Cortex of kidney (tissue), 1 donor: ENCODE data around the gene ATP1A3.
"Not testable (repeated sequence)": the region's sequence is repeated elsewhere in the genome, so short reads cannot be mapped to it uniquely, and the experiment has no call there.

Source experiments
- DNase-seq: peaks from one replicate; lab custom pipeline; 2025; lab: John Stamatoyannopoulos, UW

The ATP1A3 gene

GRCh38 chr19:42010245-42011126, 16.5 kb upstream of the ATP1A3 start:
- no peak for DNase-seq

GRCh38 chr19:42006569-42006968, 12.5 kb upstream of the ATP1A3 start:
- DNase-seq, result no peak

- no peak for DNase-seq
Measured at GRCh38 chr19:42005504-42005903, 11.5 kb upstream of the ATP1A3 start.

GRCh38 chr19:42003506-42004294, 9.7 kb upstream of the ATP1A3 start:
- no peak for DNase-seq

- DNase-seq, result no peak
Measured at GRCh38 chr19:41999878-42000208, 5.8 kb upstream of the ATP1A3 start.

GRCh38 chr19:41999071-41999877, 5.2 kb upstream of the ATP1A3 start:
- no peak for DNase-seq

- no peak for DNase-seq
Measured at GRCh38 chr19:41998246-41999020, 4.4 kb upstream of the ATP1A3 start.

GRCh38 chr19:41997851-41998229, 3.8 kb upstream of the ATP1A3 start:
- DNase-seq, result no peak

GRCh38 chr19:41997121-41997850, 3.3 kb upstream of the ATP1A3 start:
- DNase-seq, result no peak

- no peak for DNase-seq
Measured at GRCh38 chr19:41995959-41996797, 2.1 kb upstream of the ATP1A3 start.

- no peak for DNase-seq
Measured at GRCh38 chr19:41994994-41995958, 1.2 kb upstream of the ATP1A3 start.

GRCh38 chr19:41994521-41994971, 516 bp upstream of the ATP1A3 start:
- DNase-seq, result no peak

- DNase-seq, result not testable (repeated sequence)
Measured at GRCh38 chr19:41991925-41992569, 2.0 kb downstream of the ATP1A3 start.

GRCh38 chr19:41991025-41991424, 3.0 kb downstream of the ATP1A3 start:
- DNase-seq, result no peak

- DNase-seq, result no peak
Measured at GRCh38 chr19:41990615-41991014, 3.4 kb downstream of the ATP1A3 start.

- no peak for DNase-seq
Measured at GRCh38 chr19:41990028-41990427, 4.0 kb downstream of the ATP1A3 start.

GRCh38 chr19:41988947-41989346, 5.1 kb downstream of the ATP1A3 start:
- no peak for DNase-seq
